22Rv1 (cell line): ENCODE measurements around the gene KCNA10.

ENCODE experiments used
- CTCF ChIP-seq: fragments of 450-650 bp; IDR thresholded peaks from 2 replicates; pipeline ENCODE4 v1.5.1; 2017; ENCODE audit warnings: mild to moderate bottlenecking
- ZFX ChIP-seq: fragments of 450-650 bp; IDR thresholded peaks from 2 replicates; pipeline ENCODE4 v1.6.1; 2017; ENCODE audit warnings: antibody characterized with exemption, borderline replicate concordance

GRCh38 chr1:110520827-110521226 lies 1.9 kb upstream of the KCNA10 start:
- TF ChIP-seq CTCF (no peak), ZFX (no peak)
